GM21825 (cell line): ENCODE results near the gene ST6GALNAC4.

Experiments
- ATAC-seq: cut with Tn5 transposase; IDR thresholded peaks from one replicate; pipeline ENCODE4 v1.9.1; 2021; ENCODE audit warnings: mild to moderate bottlenecking, moderate library complexity; ENCODE audit not compliant: unreplicated experiment

ST6GALNAC4 gene

GRCh38 chr9:127915801-127916719 lies 781 bp downstream of the ST6GALNAC4 start:
- ATAC-seq = no peak

DNA sequence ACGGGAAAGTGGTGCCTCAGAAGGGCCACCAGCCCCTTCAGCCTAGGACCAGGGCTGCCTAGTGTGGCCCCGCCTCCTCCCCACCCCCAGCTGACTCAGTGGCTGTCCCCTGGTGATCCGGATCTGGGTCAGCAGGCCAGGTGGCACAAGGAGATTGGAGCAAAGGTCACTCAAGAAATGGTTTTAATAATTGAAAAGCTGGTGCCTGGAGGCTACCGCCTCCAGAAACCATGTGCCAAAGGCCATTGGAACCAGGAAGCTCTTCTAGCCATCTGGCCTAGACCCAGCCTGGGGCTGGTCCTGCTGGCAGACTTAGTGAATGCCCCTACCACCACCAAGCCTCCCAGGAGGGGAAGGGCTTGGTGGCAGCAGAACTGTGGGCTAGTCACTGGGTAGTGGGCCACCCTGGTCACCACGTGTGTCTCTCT lies 1.5 kb downstream of the ST6GALNAC4 start:
- ATAC-seq = no peak

DNA sequence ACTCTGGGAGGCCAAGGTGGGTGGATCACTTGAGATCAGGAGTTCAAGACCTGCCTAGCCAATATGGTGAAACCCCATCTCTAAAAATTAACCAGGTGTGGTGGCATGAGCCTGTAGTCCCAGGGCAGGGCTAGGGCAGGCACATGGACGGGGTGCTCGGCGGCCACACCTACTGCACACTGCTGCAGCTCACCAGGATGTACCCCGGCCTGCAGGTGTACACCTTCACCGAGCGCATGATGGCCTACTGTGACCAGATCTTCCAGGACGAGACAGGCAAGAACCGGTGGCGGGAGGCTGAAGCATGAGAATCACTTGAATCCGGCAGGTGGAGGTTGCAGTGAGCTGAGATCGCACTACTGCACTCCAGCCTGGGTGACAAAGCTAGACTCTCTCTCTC lies 3.2 kb downstream of the ST6GALNAC4 start:
- no peak for ATAC-seq

- no peak for ATAC-seq
Measured at GRCh38 chr9:127912882-127913281, 4.0 kb downstream of the ST6GALNAC4 start.

DNA sequence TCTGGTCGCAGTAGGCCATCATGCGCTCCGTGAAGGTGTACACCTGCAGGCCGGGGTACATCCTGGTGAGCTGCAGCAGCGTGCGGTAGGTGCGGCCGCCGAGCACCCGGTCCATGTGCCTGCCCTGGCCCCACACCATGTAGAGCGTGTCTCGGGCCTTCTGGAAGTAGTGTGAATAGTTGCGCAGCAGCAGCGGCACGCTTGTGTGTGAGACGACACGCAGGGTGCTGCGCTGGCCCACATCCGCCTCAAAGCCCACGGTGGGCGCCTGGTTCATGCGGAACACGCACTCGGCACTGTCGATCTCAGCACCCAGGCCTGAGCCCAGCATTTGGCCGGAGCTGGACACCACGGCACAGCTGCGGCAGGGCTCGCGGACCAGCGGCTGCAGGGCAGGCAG lies 4.5 kb downstream of the ST6GALNAC4 start:
- ATAC-seq = no peak

GRCh38 chr9:127910613-127911205 lies 6.1 kb downstream of the ST6GALNAC4 start:
- no peak for ATAC-seq

DNA sequence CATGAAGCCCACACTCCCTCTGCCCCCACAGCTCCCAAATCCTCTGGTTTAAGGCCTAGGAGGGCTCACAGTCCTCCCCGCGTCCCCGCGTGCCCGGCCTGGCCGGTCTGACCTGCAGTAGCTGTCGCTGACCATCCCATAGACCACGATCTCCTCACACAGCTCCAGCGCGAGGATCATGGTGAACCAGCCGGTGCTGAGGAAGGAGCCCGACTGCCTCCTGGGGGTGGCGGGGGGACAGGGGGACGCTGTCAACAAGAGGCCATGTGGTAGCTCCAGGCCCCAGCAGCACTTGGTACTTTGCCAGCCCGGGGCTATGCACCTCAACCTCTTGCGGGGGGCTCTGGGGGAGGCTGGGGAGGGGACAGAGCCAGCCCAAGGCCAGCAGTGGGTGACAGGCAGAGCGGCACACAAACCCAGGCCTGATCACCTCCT lies 7.0 kb downstream of the ST6GALNAC4 start:
- ATAC-seq = no peak

DNA sequence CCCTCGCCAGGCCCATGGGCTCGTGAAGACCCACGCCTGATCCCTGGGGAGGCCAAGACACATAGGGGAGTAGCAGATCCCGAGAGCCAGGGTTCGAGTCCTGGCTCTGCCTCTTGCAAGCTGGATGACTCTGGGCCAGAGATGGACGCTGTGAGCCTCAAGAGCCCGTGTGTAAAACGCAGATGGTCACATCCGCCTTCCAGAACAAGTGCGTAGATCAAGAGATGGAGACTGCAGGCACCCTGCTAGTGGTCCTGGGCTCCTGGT lies 8.2 kb downstream of the ST6GALNAC4 start:
- no peak for ATAC-seq

- no peak for ATAC-seq
Measured at GRCh38 chr9:127907867-127908659, 8.8 kb downstream of the ST6GALNAC4 start.

DNA sequence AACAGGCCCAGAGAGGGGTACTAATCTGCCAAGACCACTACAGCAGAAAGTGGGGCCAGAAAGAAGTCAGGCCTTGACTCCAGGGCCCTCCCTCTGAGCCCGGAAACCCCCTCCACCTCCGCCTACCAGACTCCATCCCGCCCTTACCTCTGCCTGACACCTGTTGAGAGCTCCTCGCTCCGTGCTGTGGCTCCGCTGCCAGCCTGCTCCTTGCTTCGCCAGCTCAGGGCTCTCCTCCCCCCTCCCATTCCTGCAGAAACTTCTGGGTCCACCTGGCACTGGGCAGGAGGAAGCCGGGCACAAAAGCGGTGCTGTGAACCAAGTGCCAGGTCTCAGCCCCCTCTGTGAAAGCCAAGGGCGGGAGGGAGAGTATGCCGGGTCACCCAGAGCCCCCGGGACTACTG lies 11.1 kb downstream of the ST6GALNAC4 start:
- no peak for ATAC-seq

DNA sequence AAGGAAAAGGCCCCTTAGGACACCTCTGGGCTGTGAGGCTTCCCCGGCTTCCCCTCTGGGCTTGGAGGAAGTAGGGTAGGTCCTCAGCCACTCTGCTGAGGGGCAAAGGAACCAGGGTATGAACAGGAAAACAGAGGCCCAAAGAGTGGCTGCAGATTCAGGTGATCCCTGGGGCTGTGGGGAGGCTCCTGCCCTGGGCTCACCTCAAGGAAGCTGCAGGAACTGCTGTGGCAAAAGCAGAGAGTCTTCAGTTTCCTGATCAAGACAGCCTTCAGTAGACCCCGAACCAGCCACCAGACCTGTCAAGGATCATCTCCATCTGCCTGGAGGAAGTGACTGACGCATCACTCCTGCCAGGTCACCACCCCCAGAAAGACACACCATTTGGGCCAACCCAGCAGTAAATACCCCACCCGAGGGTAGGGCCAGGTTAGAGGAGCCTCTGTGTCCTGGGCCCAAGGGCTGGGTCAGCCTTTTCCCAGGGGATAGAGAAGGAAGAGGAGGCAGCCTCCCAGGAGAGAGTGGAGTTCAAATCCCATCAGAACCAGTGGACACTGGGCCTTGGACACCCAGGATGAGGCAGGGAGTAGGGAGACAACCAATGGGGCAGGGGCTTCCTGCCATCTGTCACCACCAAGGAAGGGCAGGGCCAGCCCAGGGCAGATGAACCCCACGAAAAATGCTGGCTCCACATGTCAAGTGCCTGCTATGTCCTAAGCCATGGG lies 11.7 kb downstream of the ST6GALNAC4 start:
- ATAC-seq = no peak

DNA sequence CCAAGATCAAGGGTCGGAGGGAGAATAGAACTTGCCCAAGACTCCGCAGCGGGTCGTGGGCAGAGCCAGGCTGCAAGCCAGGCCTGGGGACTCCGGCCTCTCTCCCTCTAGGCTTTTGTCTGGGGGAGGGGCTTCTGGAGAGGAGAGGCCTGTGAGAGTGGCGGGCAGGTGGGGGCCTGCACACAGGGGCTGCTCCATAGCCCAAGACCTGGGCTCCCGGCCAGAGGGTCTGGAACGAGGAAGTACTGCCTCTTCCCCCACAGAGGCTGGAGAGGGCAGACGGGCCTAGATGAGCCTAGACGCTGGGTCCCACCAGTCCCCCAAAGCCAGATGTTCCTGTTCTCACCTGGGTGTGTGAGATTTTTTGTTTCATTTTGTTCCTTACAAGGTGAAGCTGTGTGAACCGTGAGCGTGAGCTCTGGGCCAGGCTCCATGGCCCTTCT lies 12.3 kb downstream of the ST6GALNAC4 start:
- no peak for ATAC-seq

DNA sequence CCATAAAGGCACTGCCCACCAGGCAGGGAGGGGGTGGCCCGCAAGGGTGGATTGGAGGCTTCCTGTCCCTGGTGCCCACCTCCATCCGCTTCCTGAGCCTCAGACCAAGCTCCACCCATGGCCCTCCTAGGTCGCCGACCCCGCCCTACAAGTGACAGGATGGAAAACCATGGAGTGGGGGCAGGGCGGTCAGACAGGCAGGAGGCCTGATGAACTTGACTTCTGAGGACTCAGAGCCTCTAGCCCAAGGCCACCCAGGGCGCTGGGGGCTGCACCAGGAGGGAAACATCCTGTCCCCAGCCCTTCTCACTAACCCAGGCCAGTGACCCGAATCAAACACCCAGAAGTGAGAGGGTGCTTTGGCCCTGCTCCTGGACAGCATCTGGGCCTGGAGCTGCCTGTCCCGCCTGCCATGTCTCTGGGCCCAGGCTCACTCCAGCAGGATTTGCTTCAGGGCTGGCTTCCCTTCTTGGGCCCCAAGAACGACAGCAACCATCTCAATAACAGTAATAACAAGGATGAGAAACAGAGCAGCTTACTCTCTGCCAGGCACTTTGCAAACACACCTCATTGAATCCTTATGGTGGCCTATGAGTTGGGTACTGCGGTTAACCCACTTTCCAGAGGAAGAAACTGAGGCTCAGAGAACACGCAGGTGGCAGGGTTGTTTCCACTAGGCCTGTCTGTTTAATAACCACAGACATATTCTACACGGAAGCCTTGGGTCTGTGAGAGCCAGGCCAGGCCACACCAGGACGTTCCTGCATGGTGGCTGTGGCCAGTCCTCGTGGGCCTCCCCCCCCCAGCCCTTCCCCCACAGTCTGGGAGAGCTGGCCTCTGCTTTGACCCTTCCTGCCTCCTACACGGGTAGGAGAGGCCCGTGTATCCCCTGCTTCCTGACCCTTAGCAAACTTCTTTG lies 13.0 kb downstream of the ST6GALNAC4 start:
- peak; percentile 35 for ATAC-seq

DNA sequence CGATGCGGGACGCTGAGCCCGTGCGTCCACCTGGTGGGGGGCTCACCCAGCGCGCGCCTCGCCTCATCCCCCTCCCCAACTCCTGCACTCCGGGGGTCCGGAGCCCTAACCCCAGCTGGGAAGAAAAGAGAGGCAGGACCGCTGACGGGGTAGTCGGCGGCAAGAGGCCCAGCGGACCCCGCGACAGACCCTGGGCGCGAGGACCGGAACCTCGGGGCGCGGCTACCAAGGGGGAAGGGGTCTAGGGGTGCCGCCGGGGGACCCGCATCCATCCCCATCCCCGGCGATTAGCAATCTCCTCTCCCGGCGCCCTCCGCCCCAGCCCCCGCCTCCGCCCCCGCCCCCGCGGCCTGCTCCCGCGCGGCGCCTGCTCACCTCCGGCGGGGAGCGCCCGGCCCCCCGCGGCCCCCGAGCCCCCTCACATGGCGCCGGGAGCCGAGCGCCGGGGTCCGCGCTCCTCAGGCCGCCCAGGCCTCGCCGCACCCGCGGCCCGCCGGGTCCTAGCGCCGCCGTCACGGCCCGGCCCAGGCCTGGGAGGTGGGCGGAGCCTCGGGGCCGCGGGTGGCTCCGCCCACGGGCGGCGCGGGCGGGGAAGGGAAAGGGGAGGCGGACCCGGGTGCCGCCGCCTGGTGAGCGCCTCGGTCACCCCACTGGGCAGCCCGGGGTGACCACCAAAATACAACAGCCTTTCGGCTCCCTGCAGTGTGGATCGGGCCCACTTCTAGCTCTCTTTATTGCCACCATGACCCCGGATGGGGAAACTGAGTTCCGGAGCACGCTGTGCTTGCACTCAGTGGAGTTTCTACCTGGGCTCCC lies 17.5 kb downstream of the ST6GALNAC4 start, which contains the start of gene ST6GALNAC6:
TSS of gene ST6GALNAC6 (minus strand) at position 476 of the 816 bp plus-strand sequence. CDS start 1,622 bp downstream, outside the sequence.
- peak; percentile 51 for ATAC-seq

- no peak for ATAC-seq
Measured at GRCh38 chr9:127898433-127899127, 18.3 kb downstream of the ST6GALNAC4 start.

DNA sequence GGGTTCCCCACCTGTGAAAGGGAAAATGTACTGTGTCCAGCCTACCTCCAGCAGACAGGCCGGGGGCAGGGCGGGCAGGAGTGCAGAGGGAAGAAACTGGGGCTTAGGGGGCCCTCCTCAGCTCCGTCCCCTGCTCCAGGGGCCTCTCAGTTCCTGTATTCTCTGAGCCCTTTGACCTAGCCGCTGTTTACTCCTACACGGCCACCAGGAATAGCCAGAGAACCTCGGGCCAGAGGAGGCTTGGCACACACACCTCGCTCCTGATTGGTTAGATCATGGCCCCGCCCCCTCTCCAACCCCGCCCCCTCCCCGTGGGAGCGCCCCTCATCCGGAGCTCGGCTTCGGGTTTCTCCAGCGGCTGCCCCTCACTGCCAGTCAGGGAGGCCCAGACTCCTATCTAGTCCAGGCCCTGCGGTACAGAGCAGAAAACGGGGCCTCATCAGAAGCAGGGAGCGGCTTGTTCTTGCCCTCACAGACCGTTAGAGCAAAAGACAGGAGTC lies 19.6 kb downstream of the ST6GALNAC4 start:
- ATAC-seq = no peak

DNA sequence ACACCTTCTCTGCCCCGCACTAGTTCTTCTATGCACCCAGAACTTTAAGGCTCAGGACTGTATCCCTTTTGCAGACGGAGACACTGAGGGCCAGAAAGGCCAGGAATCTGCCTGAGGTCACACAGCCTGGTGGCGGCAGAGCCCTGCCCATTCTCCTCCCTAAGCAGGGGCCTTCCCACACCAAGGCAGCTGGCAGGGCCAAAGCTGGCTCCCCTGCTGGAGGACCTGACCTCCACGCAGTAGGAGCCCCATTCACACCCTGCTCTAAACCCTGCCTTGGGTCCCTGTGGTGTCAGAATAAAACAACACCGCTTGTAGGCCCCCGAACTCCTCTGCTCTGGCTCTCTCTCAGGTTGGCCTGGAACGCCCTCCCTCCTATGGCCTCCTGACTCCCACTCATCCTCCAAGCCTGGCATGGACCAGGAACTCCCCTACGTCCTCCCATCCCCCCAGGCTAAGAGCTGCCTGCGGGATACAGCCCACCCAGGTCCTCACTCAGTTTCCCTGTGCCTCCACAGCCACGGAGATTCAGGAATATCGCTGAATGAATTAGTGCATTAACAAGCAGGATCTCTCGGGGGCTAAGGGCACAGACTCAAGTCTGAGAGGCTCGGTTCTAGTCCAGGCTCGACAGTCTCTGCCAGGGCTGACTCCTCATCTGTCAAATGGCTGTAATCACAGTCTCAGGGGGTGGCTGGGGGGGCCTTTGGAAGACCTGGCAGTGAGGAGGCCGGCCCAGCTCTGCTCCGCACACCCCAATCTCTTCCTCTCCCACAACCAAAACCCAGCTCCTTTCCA lies 20.2 kb downstream of the ST6GALNAC4 start:
- no peak for ATAC-seq
